Thoracic aorta (tissue), 2 donors: ENCODE measurements around the gene MYOCD. TPM values are rescaled to one million over a fixed set of nuclear protein-coding genes. Genes with fewer than 3 reads are reported as not detected.

Experiments
- ATAC-seq: fragments of 150-250 bp; one replicate; pipeline ENCODE4 v1.8.0; 2017; ENCODE audit warnings: low read depth; ENCODE audit not compliant: insufficient number of reproducible peaks, low FRiP score
- DNase-seq: peaks from one replicate; pipeline ENCODE4 v3.0.0-alpha.2; 2020; ENCODE audit warnings: low spot score
- H3K27ac ChIP-seq, 2 donors: fragments of 200-600 bp; sonication (generic); 1 replicate in 1 of 2; 2 replicates in 1 of 2; pipeline ENCODE4 v1.5.1; 2016; ENCODE audit warnings: mild to moderate bottlenecking in 2 of 2, moderate library complexity in 2 of 2
- H3K27me3 ChIP-seq: fragments of 200-600 bp; sonication (generic); replicated peaks from 2 replicates; pipeline ENCODE4 v1.6.0; 2016; ENCODE audit warnings: mild to moderate bottlenecking; ENCODE audit not compliant: insufficient read depth
- H3K36me3 ChIP-seq: fragments of 200-600 bp; sonication (generic); one replicate; pipeline ENCODE4 v1.5.1; 2016
- H3K4me1 ChIP-seq, 2 donors: fragments of 200-600 bp; sonication (generic); 1 replicate in 1 of 2; 2 replicates in 1 of 2; pipeline versions ENCODE4 v1.5.1 to v1.6.0; 2016; ENCODE audit warnings: low read depth in 2 of 2, mild to moderate bottlenecking in 1 of 2; ENCODE audit not compliant: control insufficient read depth in 1 of 2
- H3K4me3 ChIP-seq: fragments of 200-600 bp; sonication (generic); 2 replicates; pipeline ENCODE4 v1.5.1; 2016; ENCODE audit warnings: mild to moderate bottlenecking
- H3K9me3 ChIP-seq: fragments of 200-600 bp; sonication (generic); 2 replicates; pipeline ENCODE4 v1.5.1; 2016
- total RNA-seq, 2 donors: library from RNA; depleted of rRNA; stranded (reverse); fragments of >200 nt; gene quantifications; one replicate each; pipeline versions ENCODE4 v1.1.0 to v1.2.3, GENCODE V29; 2016
- TF ChIP-seq, protein P1 (sequence below): fragments of 200-600 bp; sonication (generic); IDR thresholded peaks from one replicate; pipeline ENCODE4 v1.5.1; 2019; ENCODE audit warnings: antibody characterized with exemption

The MYOCD gene
- total RNA-seq, 2 donors from 2014 or later, result 102 to 113 TPM

DNA sequence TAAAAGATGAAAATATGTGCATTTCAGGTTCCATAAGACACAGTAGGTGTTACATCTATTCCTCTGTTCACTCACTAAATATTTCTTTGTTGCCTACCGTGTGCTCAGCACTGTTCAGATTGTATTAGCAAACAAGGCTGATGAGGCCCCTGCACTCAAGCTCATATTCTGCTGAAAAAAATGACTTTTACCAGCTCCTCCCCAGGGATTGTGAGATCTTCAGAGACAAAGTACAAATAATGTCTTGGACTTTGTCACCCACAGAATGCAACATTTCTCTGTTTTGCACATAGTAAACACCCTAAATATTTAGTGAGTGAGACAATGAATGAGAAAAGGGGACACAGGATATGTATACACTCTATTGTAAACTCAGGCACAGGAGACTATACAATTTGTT lies 21.9 kb upstream of the MYOCD start:
- H3K4me3 ChIP-seq, result no peak overlapping the region
- H3K27me3 ChIP-seq, result no peaks in the 10 kb centered on the region
- TF ChIP-seq, protein P1, sequence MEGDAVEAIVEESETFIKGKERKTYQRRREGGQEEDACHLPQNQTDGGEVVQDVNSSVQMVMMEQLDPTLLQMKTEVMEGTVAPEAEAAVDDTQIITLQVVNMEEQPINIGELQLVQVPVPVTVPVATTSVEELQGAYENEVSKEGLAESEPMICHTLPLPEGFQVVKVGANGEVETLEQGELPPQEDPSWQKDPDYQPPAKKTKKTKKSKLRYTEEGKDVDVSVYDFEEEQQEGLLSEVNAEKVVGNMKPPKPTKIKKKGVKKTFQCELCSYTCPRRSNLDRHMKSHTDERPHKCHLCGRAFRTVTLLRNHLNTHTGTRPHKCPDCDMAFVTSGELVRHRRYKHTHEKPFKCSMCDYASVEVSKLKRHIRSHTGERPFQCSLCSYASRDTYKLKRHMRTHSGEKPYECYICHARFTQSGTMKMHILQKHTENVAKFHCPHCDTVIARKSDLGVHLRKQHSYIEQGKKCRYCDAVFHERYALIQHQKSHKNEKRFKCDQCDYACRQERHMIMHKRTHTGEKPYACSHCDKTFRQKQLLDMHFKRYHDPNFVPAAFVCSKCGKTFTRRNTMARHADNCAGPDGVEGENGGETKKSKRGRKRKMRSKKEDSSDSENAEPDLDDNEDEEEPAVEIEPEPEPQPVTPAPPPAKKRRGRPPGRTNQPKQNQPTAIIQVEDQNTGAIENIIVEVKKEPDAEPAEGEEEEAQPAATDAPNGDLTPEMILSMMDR, result no peak
- no peak for DNase-seq
- H3K4me1 ChIP-seq, result peaks cover 0 to 2% of the 10 kb centered on the region in 2 donors
- ATAC-seq, result no peak
- no peak overlapping the region for H3K27ac ChIP-seq
- H3K36me3 ChIP-seq, result no peaks in the 10 kb centered on the region
- H3K9me3 ChIP-seq, result no peaks in the 10 kb centered on the region

DNA sequence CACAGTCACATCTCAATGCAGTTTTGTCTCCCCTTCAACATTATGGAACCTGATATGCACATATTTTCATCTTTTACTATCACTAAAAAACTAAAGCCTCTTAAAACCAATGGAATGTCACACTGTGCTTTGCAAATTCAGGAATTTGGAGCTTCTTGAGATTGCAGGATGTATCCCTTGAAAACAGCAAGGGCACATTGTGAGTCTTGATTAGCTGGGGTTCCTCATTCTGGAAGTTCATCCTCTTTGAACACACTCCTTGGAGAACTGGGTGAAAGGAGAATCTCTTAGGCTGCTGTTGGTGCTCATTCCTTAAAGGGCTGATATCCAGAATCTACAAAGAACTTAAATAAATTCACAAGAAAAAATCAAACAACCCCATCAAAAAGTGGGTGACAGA lies 21.1 kb upstream of the MYOCD start:
- Histone ChIP-seq H3K4me1 (no peaks in the 10 kb centered on the region), H3K27ac (no peak overlapping the region), H3K4me3 (no peak overlapping the region), H3K36me3 (no peaks in the 10 kb centered on the region), H3K27me3 (no peaks in the 10 kb centered on the region), H3K9me3 (no peaks in the 10 kb centered on the region)
- DNase-seq (no peak), ATAC-seq (no peak)
- TF ChIP-seq, protein P1, result no peak

DNA sequence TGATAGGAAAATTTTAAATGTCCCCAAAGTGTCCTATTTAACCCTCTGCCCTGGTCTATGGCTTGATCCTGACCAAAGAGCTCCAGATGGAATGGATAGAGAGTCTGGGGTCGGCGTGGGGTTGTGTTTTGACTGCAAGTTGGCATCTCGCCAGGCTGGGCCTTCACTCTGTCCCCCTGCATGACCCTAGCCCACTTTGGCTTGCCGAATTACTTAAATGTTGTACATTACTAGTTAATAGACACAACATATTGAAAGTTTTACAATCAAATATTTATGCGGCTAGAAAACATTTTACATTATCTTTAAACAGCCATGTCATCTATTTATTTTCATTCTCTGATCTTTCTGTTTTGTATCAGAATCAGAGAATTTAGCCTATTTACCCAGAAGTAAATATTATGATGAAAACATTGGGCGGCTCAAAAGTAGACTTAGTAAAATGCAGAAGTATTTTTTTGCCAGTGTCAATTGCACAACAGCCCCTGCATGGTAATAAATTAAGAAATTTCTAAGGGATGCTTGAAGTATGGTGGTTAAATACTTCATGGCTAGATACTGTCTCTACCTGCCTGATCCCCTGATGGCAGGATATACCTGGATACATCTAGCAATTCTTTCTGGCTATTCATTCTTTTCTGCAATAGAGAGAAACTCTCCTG lies 18.8 kb upstream of the MYOCD start:
- TF ChIP-seq, protein P1, result no peak
- no peaks in the 10 kb centered on the region for H3K27me3 ChIP-seq

DNA sequence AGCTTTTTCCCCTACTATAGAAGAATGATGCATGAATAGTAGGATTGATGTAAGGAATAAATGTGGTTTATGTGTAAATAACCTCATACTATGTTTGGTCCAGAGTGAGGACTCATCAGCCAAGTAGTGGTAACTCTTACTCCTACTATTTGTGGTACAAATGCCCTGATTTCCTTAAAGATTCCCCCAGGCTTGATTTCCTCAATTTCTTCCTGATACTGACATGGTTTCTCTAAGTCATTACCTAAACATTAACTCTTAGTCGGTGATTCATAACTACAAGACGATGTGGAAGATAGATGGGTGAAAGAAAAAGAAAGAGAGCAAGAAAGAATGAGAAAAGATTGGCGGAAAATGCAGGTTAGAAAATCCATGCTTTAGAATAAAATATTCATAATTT lies 17.2 kb upstream of the MYOCD start:
- Histone ChIP-seq H3K4me3 (no peak overlapping the region), H3K36me3 (no peaks in the 10 kb centered on the region), H3K27me3 (no peaks in the 10 kb centered on the region), H3K9me3 (no peaks in the 10 kb centered on the region), H3K27ac (no peak overlapping the region), H3K4me1 (peaks cover 3 to 15% of the 10 kb centered on the region in 2 donors)
- ATAC-seq (no peak), DNase-seq (no peak)
- TF ChIP-seq, protein P1, result no peak

More for the DNA sequence above, 18.8 kb upstream of the MYOCD start:
- DNase-seq, result no peak
- H3K9me3 ChIP-seq, result no peaks in the 10 kb centered on the region
- H3K4me3 ChIP-seq, result no peak overlapping the region
- ATAC-seq, result no peak
- H3K36me3 ChIP-seq, result no peaks in the 10 kb centered on the region
- no peak overlapping the region for H3K27ac ChIP-seq
- peaks cover 3 to 8% of the 10 kb centered on the region in 2 donors for H3K4me1 ChIP-seq

DNA sequence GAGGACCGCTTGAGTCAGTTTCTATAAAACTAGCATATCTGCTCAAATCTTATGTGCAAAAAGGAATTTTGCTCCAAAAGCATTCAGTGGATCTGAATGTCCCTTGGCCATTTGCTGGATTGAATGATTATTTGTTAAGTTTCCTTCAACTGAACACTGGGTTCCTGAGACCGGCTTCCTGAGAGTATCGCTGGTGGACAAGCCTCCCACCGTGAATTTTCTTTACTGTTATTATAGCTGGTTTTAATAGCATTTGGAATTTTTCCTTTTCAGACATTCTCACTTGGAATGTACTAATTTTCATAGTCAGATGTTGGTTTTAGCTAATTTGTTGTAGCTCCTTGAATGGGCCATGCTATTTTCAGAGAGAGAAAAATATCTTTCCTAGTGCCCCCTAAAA lies 9.8 kb upstream of the MYOCD start:
- Histone ChIP-seq H3K4me1 (peaks cover 3 to 11% of the 10 kb centered on the region in 2 donors), H3K27ac (no peak overlapping the region), H3K9me3 (no peaks in the 10 kb centered on the region), H3K4me3 (no peak overlapping the region), H3K36me3 (no peaks in the 10 kb centered on the region), H3K27me3 (no peaks in the 10 kb centered on the region)
- TF ChIP-seq, protein P1, result no peak
- DNase-seq (no peak), ATAC-seq (no peak)
